Transverse colon (tissue), 4 donors: Measurements from ENCODE around the gene CYP1B1.

ENCODE experiments used
- CTCF ChIP-seq, 5 experiments: fragments of 200-600 bp in 3 of 5; fragments of 450-650 bp in 2 of 5; sonication (generic) in 3 of 5; IDR thresholded peaks; 1 replicate in 2 of 5; 2 replicates in 3 of 5; pipeline ENCODE4 v1.5.1; 2016 to 2017; ENCODE audit warnings: antibody characterized with exemption in 5 of 5, inconsistent platforms in 3 of 5, mild to moderate bottlenecking in 2 of 5, moderate library complexity in 1 of 5
- EP300 ChIP-seq: sonication (generic); formaldehyde crosslinking; IDR thresholded peaks from one replicate; pipeline ENCODE4 v1.6.1; 2017; ENCODE audit warnings: antibody characterized with exemption, low read depth
- POLR2A ChIP-seq: fragments of 450-650 bp; IDR thresholded peaks from one replicate; pipeline ENCODE4 v1.6.1; 2016; ENCODE audit warnings: antibody characterized with exemption, mild to moderate bottlenecking, moderate library complexity
- POLR2AphosphoS5 ChIP-seq, 3 donors: sonication (generic); formaldehyde crosslinking; IDR thresholded peaks; one replicate each; pipeline ENCODE4 v1.6.1; 2016; ENCODE audit warnings: antibody characterized with exemption in 3 of 3

GRCh38 chr2:38056216-38056615 lies 19.7 kb downstream of the CYP1B1 start:
- no peak for TF ChIP-seq CTCF (IDR thresholded peaks at IDR 0.05)
- no peak for TF ChIP-seq POLR2AphosphoS5 (IDR thresholded peaks at IDR 0.05)
- TF ChIP-seq EP300: no peak
- TF ChIP-seq POLR2A: no peak
